HepG2 (cell line): ENCODE results near the gene CRKL. TPM values are rescaled to one million over a fixed set of nuclear protein-coding genes. Genes with fewer than 3 reads are reported as not detected.

Experiments
- ARNT ChIP-seq: fragments of 450-650 bp; IDR thresholded peaks from 2 replicates; pipeline ENCODE4 v1.6.1; 2017
- ATF7-NPFF ChIP-seq: sonication (generic); formaldehyde crosslinking; IDR thresholded peaks from 2 replicates; pipeline ENCODE4 v1.8.1; 2023; ENCODE audit warnings: mild to moderate bottlenecking, low read depth, missing genetic modification reagents, moderate library complexity
- BRD4 ChIP-seq: sonication (generic); formaldehyde crosslinking; IDR thresholded peaks from 2 replicates; pipeline ENCODE4 v1.4.0; 2020; ENCODE audit warnings: missing genetic modification reagents
- CBFB ChIP-seq: sonication (generic); formaldehyde crosslinking; IDR thresholded peaks from 2 replicates; pipeline ENCODE4 v1.4.0; 2020; ENCODE audit warnings: missing genetic modification reagents
- FOXA3 ChIP-seq: IDR thresholded peaks from 2 replicates; pipeline ENCODE4 v1.6.1; 2016; ENCODE audit warnings: missing genetic modification reagents, missing compliant biosample characterization
- HBP1 ChIP-seq: IDR thresholded peaks from 2 replicates; pipeline ENCODE4 v1.6.1; 2016; ENCODE audit warnings: low read depth, control low read depth
- HCFC1 ChIP-seq: fragments of 150-350 bp; IDR thresholded peaks from 2 replicates; pipeline ENCODE4 v1.6.1; 2014; ENCODE audit warnings: low read depth, low read length
- HOXA7 ChIP-seq: sonication (generic); formaldehyde crosslinking; IDR thresholded peaks from 2 replicates; pipeline ENCODE4 v1.8.1; 2022; ENCODE audit warnings: mild to moderate bottlenecking, missing genetic modification reagents, moderate library complexity
- KLF12 ChIP-seq: sonication (generic); formaldehyde crosslinking; IDR thresholded peaks from 2 replicates; pipeline ENCODE4 v1.4.0; 2020; ENCODE audit warnings: missing genetic modification reagents, borderline replicate concordance
- MAF1 ChIP-seq: sonication (generic); formaldehyde crosslinking; IDR thresholded peaks from 2 replicates; pipeline ENCODE4 v1.5.0; 2020; ENCODE audit warnings: missing genetic modification reagents, borderline replicate concordance
- MAFG ChIP-seq: sonication (generic); formaldehyde crosslinking; IDR thresholded peaks from 2 replicates; pipeline ENCODE4 v1.5.1; 2020; ENCODE audit warnings: mild to moderate bottlenecking, missing genetic modification reagents
- MAZ ChIP-seq, 2 experiments: sonication (generic) in 1 of 2; formaldehyde crosslinking in 1 of 2; IDR thresholded peaks; 2 replicates each; pipeline versions ENCODE4 v1.5.0 to v1.6.1; 2012 to 2020; ENCODE audit warnings: low read depth in 2 of 2, mild to moderate bottlenecking in 2 of 2, borderline replicate concordance in 1 of 2, improper control_type of control experiment in 1 of 2, low read length in 1 of 2, missing genetic modification reagents in 1 of 2, moderate library complexity in 1 of 2
- RERE ChIP-seq: IDR thresholded peaks from 2 replicates; pipeline ENCODE4 v1.6.1; 2016; ENCODE audit warnings: low read depth, missing genetic modification reagents, missing compliant biosample characterization
- SPEN ChIP-seq: sonication (generic); formaldehyde crosslinking; IDR thresholded peaks from 2 replicates; pipeline ENCODE4 v1.5.1; 2020; ENCODE audit warnings: low read depth, mild to moderate bottlenecking, missing genetic modification reagents
- ZC3H4 ChIP-seq: sonication (generic); formaldehyde crosslinking; IDR thresholded peaks from 2 replicates; pipeline ENCODE4 v1.4.0; 2020; ENCODE audit warnings: missing genetic modification reagents, borderline replicate concordance
- ZSCAN22 ChIP-seq: sonication (generic); formaldehyde crosslinking; IDR thresholded peaks from 2 replicates; pipeline ENCODE4 v1.4.0; 2020; ENCODE audit warnings: mild to moderate bottlenecking, missing genetic modification reagents
- polyA plus RNA-seq, 8 experiments: library from polyadenylated mRNA; depleted of rRNA in 3 of 8; stranded (reverse) in 7 of 8; unstranded in 1 of 8; fragments of >200 nt; fragmentation: Illumina TruSeq in 4 of 8; extraction: Trizol in 4 of 8; gene quantifications; 2 replicates each; pipeline versions ENCODE4 v1.2.1 to v1.2.3, GENCODE V29; 2011 to 2016; ENCODE audit warnings: low read depth in 4 of 8, missing spikeins in 1 of 8, mixed read lengths in 1 of 8; ENCODE audit not compliant: insufficient read depth in 1 of 8
- total RNA-seq, 5 experiments: library from RNA; depleted of rRNA; stranded (reverse); fragments of >200 nt; fragmentation: Illumina TruSeq; extraction: Trizol; gene quantifications; 2 replicates each; pipeline ENCODE4 v1.2.3, GENCODE V29; 2016; ENCODE audit warnings: low read depth in 1 of 5
- TF ChIP-seq, protein P1 (sequence below): sonication (generic); formaldehyde crosslinking; conservative IDR thresholded peaks from 2 replicates; pipeline ENCODE4 v1.4.0; 2020; ENCODE audit warnings: missing genetic modification reagents
- TF ChIP-seq, protein P2 (sequence below): sonication (generic); formaldehyde crosslinking; IDR thresholded peaks from 2 replicates; pipeline ENCODE4 v1.9.0; 2021; ENCODE audit warnings: missing genetic modification reagents, mild to moderate bottlenecking, borderline replicate concordance

The CRKL gene
- total and polyA plus RNA-seq, 2 of the 13 experiments (the other 11 are each of a cell fraction or from before 2014, with no cell fraction given), result 37.4 to 60.6 TPM

GRCh38 chr22:20916916-20917810 is at the start of gene CRKL (continued):
- TF ChIP-seq RERE (CRISPR knock-in tag), result 0 out of 2 replicates have a peak, but pooled peaks have one; percentile 30
- peak; percentile 28; the same call in 1 of the 2 replicates for TF ChIP-seq CBFB (CRISPR knock-in tag)
- peak; percentile 18; the same call in 1 of the 2 replicates for TF ChIP-seq ATF7-NPFF (CRISPR knock-in tag)
- TF ChIP-seq, protein P1, sequence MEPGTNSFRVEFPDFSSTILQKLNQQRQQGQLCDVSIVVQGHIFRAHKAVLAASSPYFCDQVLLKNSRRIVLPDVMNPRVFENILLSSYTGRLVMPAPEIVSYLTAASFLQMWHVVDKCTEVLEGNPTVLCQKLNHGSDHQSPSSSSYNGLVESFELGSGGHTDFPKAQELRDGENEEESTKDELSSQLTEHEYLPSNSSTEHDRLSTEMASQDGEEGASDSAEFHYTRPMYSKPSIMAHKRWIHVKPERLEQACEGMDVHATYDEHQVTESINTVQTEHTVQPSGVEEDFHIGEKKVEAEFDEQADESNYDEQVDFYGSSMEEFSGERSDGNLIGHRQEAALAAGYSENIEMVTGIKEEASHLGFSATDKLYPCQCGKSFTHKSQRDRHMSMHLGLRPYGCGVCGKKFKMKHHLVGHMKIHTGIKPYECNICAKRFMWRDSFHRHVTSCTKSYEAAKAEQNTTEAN, result peak; percentile 74; the same call in 1 of the 2 replicates
- TF ChIP-seq HBP1, result peak; percentile 70; the same call in 1 of the 2 replicates
- TF ChIP-seq ARNT, result no peak
- TF ChIP-seq KLF12 (CRISPR knock-in tag), result 0 out of 2 replicates have a peak, but pooled peaks have one; percentile 42
- no peak for TF ChIP-seq ZC3H4 (CRISPR knock-in tag)
- peak; percentile 36; the same call in 1 of the 2 replicates for TF ChIP-seq HCFC1
- TF ChIP-seq MAZ (IDR thresholded peaks at IDR 0.05; ENCODE audit: borderline replicate concordance, low read depth, low read length), result peak; percentile 29; the same call in 1 of the 2 replicates
- TF ChIP-seq MAZ (CRISPR knock-in tag; IDR thresholded peaks at IDR 0.05; ENCODE audit: low read depth), result peak; percentile 78
- no peak for TF ChIP-seq MAFG (CRISPR knock-in tag)
- no peak for TF ChIP-seq HOXA7 (CRISPR knock-in tag)
- TF ChIP-seq MAF1, result no peak
- peak; percentile 40 for TF ChIP-seq FOXA3 (CRISPR knock-in tag)
- no peak; the same call in 1 of the 2 replicates for TF ChIP-seq BRD4 (CRISPR knock-in tag)
- TF ChIP-seq ZSCAN22 (CRISPR knock-in tag), result no peak
- TF ChIP-seq SPEN (CRISPR knock-in tag), result peak; percentile 81
- TF ChIP-seq, protein P2, sequence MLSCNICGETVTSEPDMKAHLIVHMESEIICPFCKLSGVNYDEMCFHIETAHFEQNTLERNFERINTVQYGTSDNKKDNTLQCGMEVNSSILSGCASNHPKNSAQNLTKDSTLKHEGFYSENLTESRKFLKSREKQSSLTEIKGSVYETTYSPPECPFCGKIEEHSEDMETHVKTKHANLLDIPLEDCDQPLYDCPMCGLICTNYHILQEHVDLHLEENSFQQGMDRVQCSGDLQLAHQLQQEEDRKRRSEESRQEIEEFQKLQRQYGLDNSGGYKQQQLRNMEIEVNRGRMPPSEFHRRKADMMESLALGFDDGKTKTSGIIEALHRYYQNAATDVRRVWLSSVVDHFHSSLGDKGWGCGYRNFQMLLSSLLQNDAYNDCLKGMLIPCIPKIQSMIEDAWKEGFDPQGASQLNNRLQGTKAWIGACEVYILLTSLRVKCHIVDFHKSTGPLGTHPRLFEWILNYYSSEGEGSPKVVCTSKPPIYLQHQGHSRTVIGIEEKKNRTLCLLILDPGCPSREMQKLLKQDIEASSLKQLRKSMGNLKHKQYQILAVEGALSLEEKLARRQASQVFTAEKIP (CRISPR knock-in tag), result no peak
